ENCODE data around the gene TMTC2. TPM values are rescaled to one million over a fixed set of nuclear protein-coding genes. Genes with fewer than 3 reads are reported as not detected.

TMTC2 gene
- total RNA-seq, 1 donor from 2014 or later = 12.3 TPM

DNA sequence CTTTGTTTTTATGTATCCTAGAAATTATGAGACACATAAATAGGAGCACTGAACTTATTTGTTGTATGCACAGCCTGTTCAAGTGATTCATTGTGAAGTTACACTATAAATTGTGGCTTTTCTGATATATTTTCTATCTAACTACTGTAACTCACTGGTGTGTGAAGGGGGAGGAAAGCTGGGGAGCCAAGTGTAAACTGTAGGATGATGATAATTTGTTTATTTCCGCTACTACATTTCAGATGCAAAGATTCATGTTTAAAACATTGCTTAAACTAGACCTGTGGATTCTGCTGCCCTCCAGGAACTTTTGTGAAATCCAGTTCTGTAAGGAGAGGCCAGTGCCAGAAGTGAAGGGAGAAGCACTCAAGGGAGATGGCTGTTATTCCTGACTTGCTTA, 3.3 kb downstream of the TMTC2 start:
- Mint-ChIP-seq H3K27me3 (ENCODE audit: low read depth) (peaks cover 14% of the 10 kb centered on the region), H3K4me3 (peak overlapping the region; percentile 75), H3K27ac (ENCODE audit: unreplicated experiment) (no peak overlapping the region), H3K9me3 (no peaks in the 10 kb centered on the region), H3K4me1 (peaks cover 29% of the 10 kb centered on the region), H3K36me3 (ENCODE audit: low read depth) (peaks cover 4% of the 10 kb centered on the region)
- DNase-seq (ENCODE audit: low read depth, low spot score) = no peak
- TF ChIP-seq, protein P1, sequence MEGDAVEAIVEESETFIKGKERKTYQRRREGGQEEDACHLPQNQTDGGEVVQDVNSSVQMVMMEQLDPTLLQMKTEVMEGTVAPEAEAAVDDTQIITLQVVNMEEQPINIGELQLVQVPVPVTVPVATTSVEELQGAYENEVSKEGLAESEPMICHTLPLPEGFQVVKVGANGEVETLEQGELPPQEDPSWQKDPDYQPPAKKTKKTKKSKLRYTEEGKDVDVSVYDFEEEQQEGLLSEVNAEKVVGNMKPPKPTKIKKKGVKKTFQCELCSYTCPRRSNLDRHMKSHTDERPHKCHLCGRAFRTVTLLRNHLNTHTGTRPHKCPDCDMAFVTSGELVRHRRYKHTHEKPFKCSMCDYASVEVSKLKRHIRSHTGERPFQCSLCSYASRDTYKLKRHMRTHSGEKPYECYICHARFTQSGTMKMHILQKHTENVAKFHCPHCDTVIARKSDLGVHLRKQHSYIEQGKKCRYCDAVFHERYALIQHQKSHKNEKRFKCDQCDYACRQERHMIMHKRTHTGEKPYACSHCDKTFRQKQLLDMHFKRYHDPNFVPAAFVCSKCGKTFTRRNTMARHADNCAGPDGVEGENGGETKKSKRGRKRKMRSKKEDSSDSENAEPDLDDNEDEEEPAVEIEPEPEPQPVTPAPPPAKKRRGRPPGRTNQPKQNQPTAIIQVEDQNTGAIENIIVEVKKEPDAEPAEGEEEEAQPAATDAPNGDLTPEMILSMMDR (conservative IDR thresholded peaks at IDR 0.05) = no peak

- DNase-seq (ENCODE audit: low read depth, low spot score) = no peak
- TF ChIP-seq, protein P1 (conservative IDR thresholded peaks at IDR 0.05) = no peak
- no peak overlapping the region for H3K4me3 Mint-ChIP-seq
- peaks cover 11% of the 10 kb centered on the region for H3K27me3 Mint-ChIP-seq (ENCODE audit: low read depth)
- no peak overlapping the region for H3K27ac Mint-ChIP-seq (ENCODE audit: unreplicated experiment)
- no peaks in the 10 kb centered on the region for H3K9me3 Mint-ChIP-seq
- H3K36me3 Mint-ChIP-seq (ENCODE audit: low read depth) = peaks cover 8% of the 10 kb centered on the region
- H3K4me1 Mint-ChIP-seq = peaks cover 22% of the 10 kb centered on the region
Observed at GRCh38 chr12:82691513-82691912, 4.8 kb downstream of the TMTC2 start.

DNA sequence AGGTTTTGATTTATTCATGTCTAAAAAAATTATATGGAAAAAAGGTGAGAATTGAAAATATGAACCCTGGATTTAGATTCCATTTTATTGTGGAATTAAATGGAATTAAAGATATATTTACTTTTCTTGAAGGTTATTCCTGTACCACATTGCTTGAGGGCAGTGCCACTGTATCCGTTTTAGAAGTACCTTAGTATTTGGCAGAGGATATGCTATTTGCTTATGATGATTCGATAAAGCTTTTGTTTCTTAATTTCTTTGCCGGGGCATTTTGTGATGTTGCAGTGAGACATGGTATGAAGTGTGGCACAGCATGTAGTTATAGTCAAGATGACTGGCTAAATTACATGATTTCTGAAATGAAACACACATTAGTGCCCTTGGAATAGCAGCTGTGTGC, 7.6 kb downstream of the TMTC2 start:
- Mint-ChIP-seq H3K4me3 (no peak overlapping the region), H3K4me1 (peaks cover 14% of the 10 kb centered on the region), H3K27ac (ENCODE audit: unreplicated experiment) (no peak overlapping the region), H3K36me3 (ENCODE audit: low read depth) (peaks cover 8% of the 10 kb centered on the region), H3K27me3 (ENCODE audit: low read depth) (no peaks in the 10 kb centered on the region), H3K9me3 (no peaks in the 10 kb centered on the region)
- TF ChIP-seq, protein P1 (conservative IDR thresholded peaks at IDR 0.05) = no peak
- DNase-seq (ENCODE audit: low read depth, low spot score) = no peak

- Mint-ChIP-seq H3K9me3 (no peaks in the 10 kb centered on the region), H3K27me3 (ENCODE audit: low read depth) (no peaks in the 10 kb centered on the region), H3K27ac (ENCODE audit: unreplicated experiment) (no peak overlapping the region), H3K36me3 (ENCODE audit: low read depth) (peaks cover 8% of the 10 kb centered on the region), H3K4me3 (no peak overlapping the region), H3K4me1 (peaks cover 11% of the 10 kb centered on the region)
- TF ChIP-seq, protein P1 (conservative IDR thresholded peaks at IDR 0.05) = no peak
- DNase-seq (ENCODE audit: low read depth, low spot score) = no peak
Observed at GRCh38 chr12:82694970-82695369, 8.3 kb downstream of the TMTC2 start.

DNA sequence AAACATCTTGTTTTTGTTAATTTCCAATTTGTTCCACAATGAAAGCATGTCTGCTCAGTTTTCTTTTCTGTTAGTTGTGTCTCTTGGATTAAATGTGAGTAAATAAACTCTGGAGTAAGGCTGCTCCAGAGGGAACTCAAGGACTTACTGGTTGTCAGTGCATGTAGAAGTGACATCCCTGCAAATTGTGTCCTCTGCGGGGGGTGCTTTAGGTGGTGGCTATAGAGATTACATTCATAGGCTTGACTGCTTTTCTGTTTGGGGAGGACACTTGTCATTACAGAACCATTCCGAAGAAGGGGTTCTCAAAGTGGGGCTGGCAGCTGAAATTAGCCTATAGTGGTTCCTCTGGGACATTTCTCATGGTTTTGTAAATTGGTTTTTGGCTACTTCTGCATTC, 8.8 kb downstream of the TMTC2 start:
- Mint-ChIP-seq H3K27ac (ENCODE audit: unreplicated experiment) (no peak overlapping the region), H3K9me3 (no peaks in the 10 kb centered on the region), H3K27me3 (ENCODE audit: low read depth) (no peaks in the 10 kb centered on the region), H3K4me1 (peaks cover 8% of the 10 kb centered on the region), H3K36me3 (ENCODE audit: low read depth) (peaks cover 8% of the 10 kb centered on the region), H3K4me3 (no peak overlapping the region)
- TF ChIP-seq, protein P1 (conservative IDR thresholded peaks at IDR 0.05) = no peak
- no peak for DNase-seq (ENCODE audit: low read depth, low spot score)

DNA sequence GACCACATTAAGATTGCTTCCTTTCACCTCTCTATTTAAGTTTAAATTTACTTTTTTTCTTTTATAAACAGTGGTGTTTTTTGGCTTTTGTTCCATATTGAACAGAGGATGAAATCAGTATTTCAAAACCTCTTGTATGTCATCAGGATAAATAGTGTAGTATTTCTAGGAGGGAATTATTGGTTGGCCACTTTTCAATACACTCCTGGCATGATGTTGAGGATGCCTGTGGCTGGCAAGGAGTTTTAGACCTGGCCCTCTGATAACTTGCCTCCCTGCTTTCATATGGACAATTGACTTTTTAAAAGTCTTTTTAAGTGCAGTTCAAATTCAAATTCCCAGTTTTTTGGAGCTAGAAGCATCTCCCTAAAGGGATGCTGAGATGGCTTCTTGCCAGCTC, 9.8 kb downstream of the TMTC2 start:
- no peak overlapping the region for H3K4me3 Mint-ChIP-seq
- H3K4me1 Mint-ChIP-seq = peaks cover 8% of the 10 kb centered on the region
- H3K9me3 Mint-ChIP-seq = no peaks in the 10 kb centered on the region
- H3K36me3 Mint-ChIP-seq (ENCODE audit: low read depth) = peaks cover 8% of the 10 kb centered on the region
- H3K27ac Mint-ChIP-seq (ENCODE audit: unreplicated experiment) = no peak overlapping the region
- no peak for DNase-seq (ENCODE audit: low read depth, low spot score)
- no peaks in the 10 kb centered on the region for H3K27me3 Mint-ChIP-seq (ENCODE audit: low read depth)
- TF ChIP-seq, protein P1 (conservative IDR thresholded peaks at IDR 0.05) = no peak

Data from neural crest cell (in vitro differentiated cells).